Heart right ventricle (tissue), 16 donors: Measurements from ENCODE around the gene TRIAP1. TPM values are rescaled to one million over a fixed set of nuclear protein-coding genes. Genes with fewer than 3 reads are reported as not detected.
"Not testable (repeated sequence)": the region's sequence is repeated elsewhere in the genome, so short reads cannot be mapped to it uniquely, and the experiment has no call there.

Source experiments
- ATAC-seq, 8 donors: fragments of 200-7000 bp; cut with Tn5 transposase; one replicate each; pipeline ENCODE4 v1.9.1; 2020; ENCODE audit warnings: mild to moderate bottlenecking in 8 of 8, moderate library complexity in 8 of 8, moderate number of reproducible peaks in 1 of 8
- DNase-seq, 2 donors: peaks; one replicate each; pipeline ENCODE4 v3.0.0-alpha.2; 2020
- H3K27ac ChIP-seq, 10 donors: fragments of 200-600 bp; sonication (generic) in 2 of 10; one replicate each; pipeline versions ENCODE4 v1.5.0 to v1.8.0; 2020 to 2022; ENCODE audit warnings: mild to moderate bottlenecking in 3 of 10
- H3K27me3 ChIP-seq, 7 donors: fragments of 200-600 bp; one replicate each; pipeline ENCODE4 v1.8.0; 2021 to 2022; ENCODE audit warnings: mild to moderate bottlenecking in 2 of 7
- H3K36me3 ChIP-seq, 9 donors: fragments of 200-600 bp; sonication (generic) in 1 of 9; one replicate each; pipeline versions ENCODE4 v1.5.0 to v1.8.0; 2020 to 2022; ENCODE audit warnings: mild to moderate bottlenecking in 2 of 9
- H3K4me1 ChIP-seq, 9 donors: fragments of 200-600 bp; sonication (generic) in 1 of 9; one replicate each; pipeline versions ENCODE4 v1.5.0 to v1.8.0; 2020 to 2022; ENCODE audit warnings: mild to moderate bottlenecking in 4 of 9
- H3K4me3 ChIP-seq, 10 donors: fragments of 200-600 bp; sonication (generic) in 2 of 10; one replicate each; pipeline versions ENCODE4 v1.5.0 to v1.8.0; 2020 to 2022; ENCODE audit warnings: mild to moderate bottlenecking in 7 of 10, moderate library complexity in 2 of 10
- H3K9me3 ChIP-seq, 11 donors: fragments of 200-600 bp in 10 of 11; sonication (generic) in 2 of 11; one replicate each; pipeline versions ENCODE4 v1.5.0 to v1.8.0; 2013 to 2022; ENCODE audit warnings: mild to moderate bottlenecking in 2 of 11, control low read depth in 1 of 11, moderate library complexity in 1 of 11
- CTCF ChIP-seq, 9 donors: fragments of 200-600 bp; sonication (generic) in 2 of 9; IDR thresholded peaks; one replicate each; pipeline versions ENCODE4 v1.5.0 to v1.8.0; 2021 to 2022; ENCODE audit warnings: antibody characterized with exemption in 9 of 9, mild to moderate bottlenecking in 5 of 9, moderate library complexity in 1 of 9
- WGBS, 2 donors: extraction: QIAGEN DNeasy Blood & Tissue Kit; methylation state at CpG; one replicate each; pipeline ENCODE4 v1.1.7; 2013; ENCODE audit warnings: inconsistent platforms in 1 of 2; 5-methylcytosine and 5-hydroxymethylcytosine counted together
- intact Hi-C, 10 donors: fragments of 100-400 bp; cut with DNase I; formaldehyde crosslinking; loops; one replicate each; pipeline versions ENCODE4 v1.11.1 to v1.14.2; 2022
- polyA plus RNA-seq, 2 donors: library from polyadenylated mRNA; stranded (reverse); fragments of 200-250 nt; gene quantifications; one replicate each; pipeline ENCODE4 v1.2.3, GENCODE V29; 2013
- total RNA-seq, 10 donors: library from RNA; stranded (reverse); fragmentation: NEBNext Ultra II Directional in 3 of 10; extraction: Animal tissue kit (Norgen Biotek cat#: 25700) in 3 of 10; gene quantifications; one replicate each; pipeline versions ENCODE4 v1.2.1 to v1.2.4, GENCODE V29; 2021 to 2023
- donor health status: Arrhythmogenic right ventricular cardiomyopathy.
- donor health status: ischemic (EF 13 %, LVEDD 7.1; RV severe dilation, severe dysfunction).
- donor health status: healthy with polysubstance abuse.
- donor health status: DM: no; HTN: yes; CAD: no.
- donor health status: DM: no; HTN: no; CAD: no.
- donor health status: ischemic (EF 25% LVEDD 6.9; RV normal size, moderate dysfunction).
- donor health status: ischemic (EF 25% LVEDD 5.7; RV mildly dilated, moderate dysfunction).
- donor health status: healthy.
- donor health status: DM: yes; HTN: yes; CAD: no.
- donor health status: Ischemic cardiomyopathy.
- donor health status: ischemic (EF 35%, LVEDD 5.7; RV mildly dilated, moderate dysfunction).
- donor health status: nonischemic (EF 11% LVEDD 7.7; RV severe dilation, severe dysfunction).
- donor health status: DM: yes; HTN: yes; CAD: no.
- donor health status: PGD.
- donor health status: ischemic (EF 29% LVEDD 5.4; RV normal size, mild dysfunction).
- donor health status: nonischemic (EF 23%, LVEDD 6.1; RV moderate dilation, normal function).

Gene TRIAP1
- total and polyA plus RNA-seq, 12 donors = 10.1 to 28.9 (median 13.0) TPM

GRCh38 chr12:120490325-120490724 lies 44.1 kb upstream of the TRIAP1 start:
- TF ChIP-seq CTCF (IDR thresholded peaks at IDR 0.05) = no peak
- 96 to 97% methylated on average over 5 of the region's 5 CpGs for WGBS, 2 donors
- peaks cover 0 to 12% (median 0%) of the 10 kb centered on the region in 9 donors for H3K36me3 ChIP-seq
- no peaks in the 10 kb centered on the region for H3K9me3 ChIP-seq
- peaks cover 0 to 9% (median 6%) of the 10 kb centered on the region in 9 donors for H3K4me1 ChIP-seq
- no peak overlapping the region for H3K4me3 ChIP-seq
- no peaks in the 10 kb centered on the region for H3K27me3 ChIP-seq
- no peak overlapping the region for H3K27ac ChIP-seq
- ATAC-seq (no peak), DNase-seq (no peak)
- intact Hi-C loops = no loop called here

- H3K27me3 ChIP-seq = no peaks in the 10 kb centered on the region
- no peak for TF ChIP-seq CTCF (IDR thresholded peaks at IDR 0.05)
- H3K4me3 ChIP-seq = no peak overlapping the region
- peaks cover 0 to 12% (median 0%) of the 10 kb centered on the region in 9 donors for H3K36me3 ChIP-seq
- DNase-seq (no peak), ATAC-seq (no peak)
- intact Hi-C loops = no loop called here
- WGBS, 2 donors = 89 to 93% methylated on average over 4 of the region's 4 CpGs
- H3K4me1 ChIP-seq = peaks cover 0 to 5% (median 0%) of the 10 kb centered on the region in 9 donors
- H3K27ac ChIP-seq = no peak overlapping the region
- no peaks in the 10 kb centered on the region for H3K9me3 ChIP-seq
Observed at GRCh38 chr12:120489018-120489417, 42.8 kb upstream of the TRIAP1 start.

- ATAC-seq (no peak), DNase-seq (no peak)
- Histone ChIP-seq H3K27ac (no peak overlapping the region), H3K9me3 (no peaks in the 10 kb centered on the region), H3K4me1 (peaks cover 0 to 5% (median 0%) of the 10 kb centered on the region in 9 donors), H3K4me3 (no peak overlapping the region), H3K36me3 (peaks cover 0 to 12% (median 0%) of the 10 kb centered on the region in 9 donors), H3K27me3 (no peaks in the 10 kb centered on the region)
- 74 to 75% methylated on average over 5 of the region's 5 CpGs for WGBS, 2 donors
- intact Hi-C loops = no loop called here
- no peak for TF ChIP-seq CTCF (IDR thresholded peaks at IDR 0.05)
Observed at GRCh38 chr12:120488057-120488640, 42.0 kb upstream of the TRIAP1 start.

GRCh38 chr12:120487552-120487951 lies 41.4 kb upstream of the TRIAP1 start:
- H3K9me3 ChIP-seq, H3K4me1 ChIP-seq, H3K27ac ChIP-seq, H3K27me3 ChIP-seq, ATAC-seq, H3K4me3 ChIP-seq, intact Hi-C loops, DNase-seq: not testable (repeated sequence)
- H3K36me3 ChIP-seq = peaks cover 0 to 12% (median 0%) of the 10 kb centered on the region in 9 donors
- 59 to 70% methylated on average over 7 of the region's 7 CpGs for WGBS, 2 donors
